HK-2 (cell line): Measurements from ENCODE around the gene MAP2K5.

ENCODE experiments used
- DNase-seq: peaks from one replicate; pipeline ENCODE4 v3.0.0-alpha.2; 2018; ENCODE audit not compliant: unreplicated experiment

Gene MAP2K5

GRCh38 chr15:67783303-67783702 lies 240.8 kb downstream of the MAP2K5 start:
- DNase-seq, result no peak

- DNase-seq, result no peak
Observed at GRCh38 chr15:67784090-67784781, 241.7 kb downstream of the MAP2K5 start.

GRCh38 chr15:67784856-67785430 lies 242.4 kb downstream of the MAP2K5 start:
- DNase-seq, result no peak

DNA sequence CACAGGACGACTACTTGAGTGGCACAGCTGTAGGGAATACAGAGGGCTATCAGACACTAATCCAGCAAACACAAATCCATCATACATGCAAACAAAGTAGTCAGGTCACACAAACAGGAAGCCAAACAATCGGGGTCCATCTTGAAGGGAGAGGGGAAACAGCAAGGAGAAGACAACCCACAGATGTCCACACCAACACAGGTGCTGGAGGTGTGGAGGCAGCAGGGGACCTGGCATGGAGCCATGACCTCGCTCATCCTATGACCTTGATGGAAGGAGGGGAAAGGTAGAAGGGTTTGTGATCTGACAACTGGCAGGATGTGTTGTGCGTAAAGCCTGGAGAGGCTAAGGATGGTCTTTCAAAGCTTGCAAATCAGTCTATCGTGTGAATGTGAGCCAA lies 242.9 kb downstream of the MAP2K5 start:
- DNase-seq, result no peak

DNA sequence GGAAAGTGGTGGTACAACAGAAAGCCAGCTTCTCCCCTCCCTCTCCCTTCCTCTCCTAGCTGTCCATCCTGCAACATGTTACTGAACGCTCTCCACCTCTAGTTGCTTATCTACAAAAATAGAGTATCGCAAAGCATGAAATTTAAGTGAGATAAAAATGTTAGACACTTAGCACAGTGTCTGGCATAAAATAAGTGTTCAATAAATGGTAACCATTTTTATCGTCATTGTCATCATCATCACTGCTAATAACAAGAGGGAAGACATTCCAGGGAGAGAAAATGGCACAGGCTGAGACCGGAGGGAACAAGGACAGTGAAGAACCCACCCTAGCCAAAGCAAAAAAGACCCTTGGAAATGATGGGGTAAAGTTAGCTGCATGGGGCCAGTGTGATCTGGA lies 244.1 kb downstream of the MAP2K5 start:
- DNase-seq, result no peak

DNA sequence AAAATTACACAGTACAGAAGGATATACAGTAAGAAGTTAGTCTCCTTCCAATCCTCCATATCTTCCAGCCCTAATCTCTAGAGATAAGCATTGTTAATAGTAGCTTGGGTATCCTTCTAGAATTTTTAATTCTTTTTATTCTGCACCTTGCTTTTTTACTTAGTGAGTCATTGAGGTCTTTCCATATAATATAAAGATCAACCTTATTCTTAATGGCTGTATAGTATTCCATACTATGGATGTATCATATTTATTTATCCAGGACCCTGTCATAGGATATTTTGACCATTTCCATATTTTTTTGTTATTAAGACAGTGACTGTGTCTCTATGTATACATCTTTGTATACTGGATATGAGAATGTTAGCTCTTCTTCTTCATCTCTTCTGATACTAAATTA lies 246.5 kb downstream of the MAP2K5 start:
- DNase-seq, result no peak

DNA sequence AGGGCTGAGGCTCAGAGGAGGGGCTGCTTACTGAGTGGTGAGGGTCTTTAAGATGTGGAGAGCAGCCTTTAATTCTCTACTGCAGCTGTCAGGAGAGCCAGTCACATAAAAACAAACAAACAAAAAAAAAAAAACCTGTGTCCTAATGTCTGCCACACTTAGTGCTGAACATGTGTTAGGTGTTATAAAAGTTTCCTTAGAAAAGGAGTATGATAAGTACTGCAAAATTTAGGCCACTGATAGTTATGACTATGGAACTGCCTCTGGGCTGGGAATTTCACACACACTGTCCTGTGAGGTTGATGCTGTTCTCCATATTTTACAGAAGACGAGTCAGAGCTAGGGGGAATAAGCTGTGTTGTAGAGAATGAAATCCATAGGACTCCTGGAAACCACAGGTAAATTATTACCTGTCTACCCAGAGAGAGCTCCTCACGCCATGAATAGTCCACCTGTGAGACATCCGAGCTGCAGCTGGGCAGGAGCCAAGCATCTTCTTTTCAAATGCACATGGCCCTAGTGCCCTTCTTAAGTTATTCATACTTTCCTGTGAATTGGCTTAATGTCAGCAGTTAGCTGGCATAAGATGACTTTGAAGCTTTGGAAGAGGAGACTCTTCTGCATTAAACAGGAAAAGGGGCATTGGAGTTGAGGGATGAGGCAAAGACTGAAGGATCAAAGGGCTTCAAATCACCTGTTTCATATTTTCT lies 248.3 kb downstream of the MAP2K5 start:
- DNase-seq, result no peak

GRCh38 chr15:67792250-67792942 lies 249.9 kb downstream of the MAP2K5 start:
- no peak for DNase-seq

- DNase-seq, result no peak
Observed at GRCh38 chr15:67794832-67795574, 252.5 kb downstream of the MAP2K5 start.

GRCh38 chr15:67796196-67797127 lies 254.0 kb downstream of the MAP2K5 start:
- no peak for DNase-seq

DNA sequence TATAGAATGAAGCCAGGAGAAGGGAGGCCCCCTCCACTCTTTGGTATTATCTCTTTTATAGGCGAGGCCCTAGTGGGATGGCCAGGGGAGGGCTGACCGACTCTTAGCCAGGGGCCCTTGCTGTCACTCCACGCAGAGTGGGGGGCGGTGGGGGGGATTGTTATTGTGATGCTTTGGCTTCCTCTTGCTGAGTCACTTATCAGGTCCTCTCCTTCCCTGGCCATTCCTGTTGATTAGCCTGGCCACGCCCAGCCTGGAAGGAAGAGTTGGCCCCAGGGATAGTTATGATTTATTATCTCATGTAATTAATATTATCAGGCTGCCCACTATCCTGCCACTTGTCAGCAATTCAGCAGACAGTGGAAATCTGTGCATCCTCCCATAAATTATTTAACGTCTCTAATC lies 257.3 kb downstream of the MAP2K5 start:
- no peak for DNase-seq

DNA sequence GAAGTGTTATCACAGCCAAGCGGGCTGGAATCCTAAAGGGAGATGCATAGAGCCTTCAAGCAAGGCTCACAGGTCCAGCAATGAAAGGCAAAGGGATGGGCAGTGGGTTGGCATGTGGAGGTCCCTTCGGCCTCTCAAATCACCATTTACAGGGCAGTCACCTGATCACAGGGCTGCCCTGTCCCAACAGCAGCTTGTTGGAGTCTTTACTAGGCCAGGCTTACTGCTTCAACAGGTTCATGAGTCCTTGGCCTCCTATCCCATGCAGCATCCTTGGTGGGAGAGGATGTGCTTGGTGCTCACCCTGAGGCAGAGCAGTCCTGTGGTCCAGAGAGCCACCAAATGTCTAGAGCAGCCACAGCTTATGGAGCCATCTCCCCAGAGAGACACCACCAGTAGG lies 258.6 kb downstream of the MAP2K5 start:
- DNase-seq, result no peak

DNA sequence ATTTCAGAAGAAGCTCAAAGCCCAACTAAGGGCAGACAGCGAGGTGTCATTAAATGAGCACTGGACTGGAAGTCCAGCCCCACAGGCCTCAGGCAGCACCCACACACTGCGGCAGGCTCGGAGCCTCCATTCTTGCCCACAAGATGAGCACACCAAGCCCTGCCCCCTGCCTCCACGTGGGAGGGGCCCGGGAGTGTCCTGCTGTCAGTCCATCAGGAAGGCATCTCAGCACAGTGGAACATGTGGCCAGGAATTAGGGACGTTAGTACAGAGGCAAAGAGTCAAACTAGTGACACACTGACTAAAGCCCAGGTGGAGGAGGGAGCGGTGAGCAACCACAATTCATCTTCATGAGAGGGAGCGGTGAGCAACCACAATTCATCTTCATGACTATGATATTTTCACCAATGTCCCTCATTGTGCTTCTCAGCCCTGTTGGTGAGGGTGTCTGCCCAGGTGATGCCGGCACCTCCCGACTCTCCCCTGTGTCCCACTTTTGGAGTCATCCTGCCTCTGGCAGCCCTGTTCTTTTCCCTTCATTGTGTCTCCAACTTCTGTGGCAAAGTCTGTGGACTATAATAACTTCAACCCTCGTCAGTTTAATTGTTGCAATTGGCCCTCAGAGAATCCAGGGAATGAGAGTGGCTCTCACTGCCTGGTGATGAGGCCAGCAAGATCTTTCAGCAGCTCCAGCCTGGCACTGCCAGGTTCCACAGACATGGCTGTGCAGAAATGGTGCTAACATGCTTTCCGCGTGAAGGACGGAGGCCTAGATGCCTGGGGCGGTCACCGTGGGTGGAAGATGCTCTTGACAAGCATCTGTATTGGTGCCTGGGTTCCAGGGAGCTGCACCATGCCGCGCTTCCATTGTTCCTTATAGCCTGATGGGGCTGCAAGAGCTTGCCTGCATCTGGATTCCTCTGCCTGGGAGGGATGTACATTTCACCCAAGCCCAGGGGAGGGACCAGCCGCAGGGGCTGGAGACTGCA lies 259.7 kb downstream of the MAP2K5 start:
- no peak for DNase-seq

DNA sequence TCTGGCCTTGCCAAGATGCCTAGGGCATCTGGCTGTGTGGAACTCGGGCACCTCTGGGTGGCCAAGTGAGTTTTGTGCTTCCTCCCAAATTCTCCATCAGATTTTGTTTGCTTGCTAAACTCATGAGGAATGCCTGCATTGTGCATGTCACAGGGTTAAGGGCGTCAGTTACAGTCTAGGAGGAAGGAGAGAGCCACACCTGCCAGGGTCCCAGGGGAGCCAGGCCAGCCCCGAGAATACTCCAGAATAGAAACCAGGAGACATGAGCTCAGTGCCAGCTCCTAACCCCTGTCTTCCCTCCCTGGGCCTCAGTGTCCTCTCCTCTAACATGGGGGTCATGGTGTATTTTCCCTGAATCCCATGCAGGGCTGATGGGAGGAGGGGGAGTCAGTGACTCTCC lies 260.8 kb downstream of the MAP2K5 start:
- DNase-seq, result no peak

GRCh38 chr15:67803996-67804843 lies 261.7 kb downstream of the MAP2K5 start:
- DNase-seq, result no peak

DNA sequence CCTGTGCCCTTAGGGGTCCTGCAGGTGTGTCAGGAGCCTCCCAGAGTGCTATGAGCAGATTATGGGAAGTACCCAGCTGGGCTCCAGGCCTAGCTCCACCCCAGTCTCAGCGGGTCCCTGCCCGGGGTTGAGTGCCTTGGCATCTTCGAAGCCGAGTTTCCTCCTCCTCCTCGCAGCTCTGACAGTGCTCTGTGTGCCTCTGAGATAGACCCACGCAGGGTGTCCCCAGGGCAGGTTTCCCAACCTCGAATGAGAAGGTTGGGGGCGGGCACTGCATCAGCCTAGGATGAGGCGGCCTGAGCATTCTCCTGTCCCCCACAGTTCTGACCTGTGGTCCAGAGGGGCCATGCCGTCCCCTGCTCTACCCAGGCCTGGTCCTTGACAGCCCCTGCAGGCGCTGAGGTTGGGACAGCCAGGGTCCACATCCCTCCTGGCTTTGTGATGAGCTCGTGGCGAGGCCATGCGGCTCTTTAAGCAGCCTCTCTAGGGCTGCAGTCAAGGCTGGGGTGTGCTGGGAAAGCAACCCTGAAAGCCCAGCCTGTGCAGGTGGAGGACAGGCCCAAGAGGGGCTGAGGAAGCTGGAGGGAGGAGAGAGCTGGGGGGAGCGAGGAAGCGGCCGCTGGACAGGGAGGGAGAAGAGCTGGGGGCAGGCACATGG lies 262.6 kb downstream of the MAP2K5 start:
- no peak for DNase-seq

GRCh38 chr15:67805666-67806516 lies 263.4 kb downstream of the MAP2K5 start:
- DNase-seq, result no peak
